ENCODE results near the gene KCMF1.

KCMF1 gene

DNA sequence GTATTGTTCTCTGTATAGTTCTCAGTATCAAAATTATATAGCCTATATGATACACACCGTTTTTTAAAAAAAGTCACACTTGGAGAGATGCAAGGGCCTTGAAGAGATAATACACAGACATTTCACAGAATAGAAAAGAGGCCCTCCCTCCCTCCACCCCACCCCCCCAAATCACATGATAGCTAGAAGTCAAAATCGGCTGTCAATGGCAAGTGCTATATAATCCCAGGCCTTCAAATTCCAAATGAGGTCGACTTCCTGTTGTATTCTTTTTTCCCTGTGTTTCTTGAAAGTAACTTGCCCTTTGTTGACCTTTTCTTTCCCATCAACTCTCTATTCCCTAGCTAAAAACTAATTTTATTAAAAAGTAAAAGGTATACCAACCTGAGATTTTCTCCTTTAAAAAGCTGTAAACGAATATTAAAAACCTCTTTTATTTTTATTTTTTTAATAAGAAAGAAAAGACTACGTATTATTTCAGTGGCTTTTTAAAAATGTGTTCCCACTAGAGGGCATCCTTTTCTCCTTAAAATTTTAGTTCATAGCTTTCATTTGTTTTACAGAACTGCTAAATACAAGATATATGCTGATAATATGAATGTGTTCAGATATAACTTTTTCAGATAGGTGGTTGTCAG lies 46.6 kb downstream of the KCMF1 start:
- Histone ChIP-seq H3K27ac (ENCODE audit: low read depth, low read length) (no peak overlapping the region), H3K27me3 (ENCODE audit: low read length) (no peaks in the 10 kb centered on the region), H3K4me2 (ENCODE audit: low read depth, low read length, poor library complexity, severe bottlenecking) (peak overlapping the region; percentile 9), H3K9me3 (ENCODE audit: insufficient read depth, low read length) (no peaks in the 10 kb centered on the region), H3K9ac (ENCODE audit: low read length) (no peak overlapping the region), H2AFZ (ENCODE audit: low read depth, low read length, severe bottlenecking) (no peak overlapping the region), H3F3A (ENCODE audit: insufficient read depth) (peaks cover 13% of the 10 kb centered on the region; the same call in 1 of the 2 replicates), H3K36me3 (ENCODE audit: low read length) (no peaks in the 10 kb centered on the region), H3K9me2 (replicated peaks; ENCODE audit: insufficient read depth, low read length) (no peaks in the 10 kb centered on the region), H3K4me3 (ENCODE audit: insufficient read depth, low read length, poor library complexity, severe bottlenecking) (no peak overlapping the region), H3K79me2 (ENCODE audit: insufficient read depth, low read length) (peaks cover 98% of the 10 kb centered on the region), H4K20me1 (ENCODE audit: low read depth, low read length) (peaks cover 22% of the 10 kb centered on the region)
- TF ChIP-seq, protein P1, sequence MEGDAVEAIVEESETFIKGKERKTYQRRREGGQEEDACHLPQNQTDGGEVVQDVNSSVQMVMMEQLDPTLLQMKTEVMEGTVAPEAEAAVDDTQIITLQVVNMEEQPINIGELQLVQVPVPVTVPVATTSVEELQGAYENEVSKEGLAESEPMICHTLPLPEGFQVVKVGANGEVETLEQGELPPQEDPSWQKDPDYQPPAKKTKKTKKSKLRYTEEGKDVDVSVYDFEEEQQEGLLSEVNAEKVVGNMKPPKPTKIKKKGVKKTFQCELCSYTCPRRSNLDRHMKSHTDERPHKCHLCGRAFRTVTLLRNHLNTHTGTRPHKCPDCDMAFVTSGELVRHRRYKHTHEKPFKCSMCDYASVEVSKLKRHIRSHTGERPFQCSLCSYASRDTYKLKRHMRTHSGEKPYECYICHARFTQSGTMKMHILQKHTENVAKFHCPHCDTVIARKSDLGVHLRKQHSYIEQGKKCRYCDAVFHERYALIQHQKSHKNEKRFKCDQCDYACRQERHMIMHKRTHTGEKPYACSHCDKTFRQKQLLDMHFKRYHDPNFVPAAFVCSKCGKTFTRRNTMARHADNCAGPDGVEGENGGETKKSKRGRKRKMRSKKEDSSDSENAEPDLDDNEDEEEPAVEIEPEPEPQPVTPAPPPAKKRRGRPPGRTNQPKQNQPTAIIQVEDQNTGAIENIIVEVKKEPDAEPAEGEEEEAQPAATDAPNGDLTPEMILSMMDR (IDR thresholded peaks at IDR 0.05; ENCODE audit: insufficient read depth, low read length, poor library complexity, severe bottlenecking) = peak; percentile 52
- no peak for TF ChIP-seq EZH2phosphoT487 (conservative IDR thresholded peaks at IDR 0.05; ENCODE audit: low read length)

DNA sequence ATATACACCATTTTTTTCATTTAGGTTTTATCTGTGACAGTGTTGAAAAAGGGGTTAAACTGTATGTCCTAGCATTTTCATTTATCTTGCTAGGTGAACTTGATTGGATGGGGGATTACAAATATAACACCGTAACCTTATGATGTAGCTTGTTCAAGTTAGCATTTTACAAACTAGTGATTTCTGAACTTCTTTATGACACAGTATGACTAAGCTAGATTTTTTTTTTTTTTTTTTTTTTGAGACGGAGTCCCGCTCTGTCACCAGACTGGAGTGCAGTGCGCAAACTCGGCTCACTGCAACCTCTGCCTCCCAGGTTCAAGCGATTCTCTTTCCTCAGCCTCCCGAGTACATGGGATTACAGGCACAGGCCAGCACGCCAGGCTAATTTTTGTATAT lies 47.1 kb downstream of the KCMF1 start:
- Histone ChIP-seq H3K4me2 (ENCODE audit: low read depth, low read length, poor library complexity, severe bottlenecking) (no peak overlapping the region), H3K27me3 (ENCODE audit: low read length) (no peaks in the 10 kb centered on the region), H4K20me1 (ENCODE audit: low read depth, low read length) (peaks cover 20% of the 10 kb centered on the region), H3K9me3 (ENCODE audit: insufficient read depth, low read length) (no peaks in the 10 kb centered on the region), H3K79me2 (ENCODE audit: insufficient read depth, low read length) (peaks cover 98% of the 10 kb centered on the region), H3K27ac (ENCODE audit: low read depth, low read length) (no peak overlapping the region), H3K9me2 (replicated peaks; ENCODE audit: insufficient read depth, low read length) (no peaks in the 10 kb centered on the region), H2AFZ (ENCODE audit: low read depth, low read length, severe bottlenecking) (no peak overlapping the region), H3K36me3 (ENCODE audit: low read length) (no peaks in the 10 kb centered on the region), H3K9ac (ENCODE audit: low read length) (no peak overlapping the region), H3F3A (ENCODE audit: insufficient read depth) (peaks cover 13% of the 10 kb centered on the region; the same call in 1 of the 2 replicates), H3K4me3 (ENCODE audit: insufficient read depth, low read length, poor library complexity, severe bottlenecking) (no peak overlapping the region)
- no peak for TF ChIP-seq EZH2phosphoT487 (conservative IDR thresholded peaks at IDR 0.05; ENCODE audit: low read length)
- TF ChIP-seq, protein P1 (IDR thresholded peaks at IDR 0.05; ENCODE audit: insufficient read depth, low read length, poor library complexity, severe bottlenecking) = no peak

DNA sequence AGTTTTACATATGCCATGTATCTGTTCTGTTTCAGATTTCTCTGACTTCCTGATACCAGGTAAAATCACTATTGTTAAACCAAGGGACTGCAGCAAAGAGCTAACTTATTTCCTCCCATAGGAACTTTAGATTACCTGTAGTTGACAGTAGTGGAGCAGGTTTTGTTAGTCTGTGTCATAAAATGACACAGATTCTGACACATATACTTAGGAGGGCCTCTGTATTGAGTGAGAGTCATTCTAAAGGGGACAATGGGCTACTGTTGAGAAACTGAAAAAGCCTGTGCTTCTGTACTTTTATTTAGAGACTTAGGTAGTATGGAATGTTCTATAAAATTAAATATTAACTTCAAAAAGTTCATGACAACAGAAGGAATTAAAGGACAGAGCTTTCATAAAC lies 48.2 kb downstream of the KCMF1 start:
- no peak for TF ChIP-seq EZH2phosphoT487 (conservative IDR thresholded peaks at IDR 0.05; ENCODE audit: low read length)
- TF ChIP-seq, protein P1 (IDR thresholded peaks at IDR 0.05; ENCODE audit: insufficient read depth, low read length, poor library complexity, severe bottlenecking) = no peak
- Histone ChIP-seq H3K9me3 (ENCODE audit: insufficient read depth, low read length) (no peaks in the 10 kb centered on the region), H3K36me3 (ENCODE audit: low read length) (no peaks in the 10 kb centered on the region), H3K27me3 (ENCODE audit: low read length) (no peaks in the 10 kb centered on the region), H3K4me2 (ENCODE audit: low read depth, low read length, poor library complexity, severe bottlenecking) (no peak overlapping the region), H3F3A (ENCODE audit: insufficient read depth) (peaks cover 10% of the 10 kb centered on the region; the same call in 1 of the 2 replicates), H2AFZ (ENCODE audit: low read depth, low read length, severe bottlenecking) (no peak overlapping the region), H3K27ac (ENCODE audit: low read depth, low read length) (no peak overlapping the region), H3K9me2 (replicated peaks; ENCODE audit: insufficient read depth, low read length) (no peaks in the 10 kb centered on the region), H3K79me2 (ENCODE audit: insufficient read depth, low read length) (peaks cover 98% of the 10 kb centered on the region), H4K20me1 (ENCODE audit: low read depth, low read length) (peaks cover 25% of the 10 kb centered on the region), H3K4me3 (ENCODE audit: insufficient read depth, low read length, poor library complexity, severe bottlenecking) (no peak overlapping the region), H3K9ac (ENCODE audit: low read length) (no peak overlapping the region)
